ENCODE data around the gene KIF15.

Gene KIF15

GRCh38 chr3:44883999-44884431 lies 122.4 kb downstream of the KIF15 start:
- no peaks in the 10 kb centered on the region for H4K20me1 ChIP-seq (ENCODE audit: insufficient read depth)
- H3K4me3 ChIP-seq (IDR thresholded peaks at IDR 0.05; ENCODE audit: insufficient read depth, low read depth, low read length), result no peak overlapping the region
- H3K79me2 ChIP-seq (ENCODE audit: insufficient read depth, low read depth), result no peaks in the 10 kb centered on the region
- peaks cover 14% of the 10 kb centered on the region for H3K4me1 ChIP-seq (ENCODE audit: low read depth, poor library complexity, severe bottlenecking)
- H3K27ac ChIP-seq, result no peak overlapping the region
- H2AFZ ChIP-seq (ENCODE audit: low read depth), result no peak overlapping the region
- no peak overlapping the region for H3K9ac ChIP-seq
- no peak for TF ChIP-seq CTCF (conservative IDR thresholded peaks at IDR 0.05; ENCODE audit: low read depth, low read length)
- no peaks in the 10 kb centered on the region for H3K36me3 ChIP-seq (ENCODE audit: insufficient read depth)
- no peaks in the 10 kb centered on the region for H3K27me3 ChIP-seq (ENCODE audit: insufficient read depth, low read depth)
- H3K4me2 ChIP-seq, result no peak overlapping the region

- Histone ChIP-seq H3K9ac (no peak overlapping the region), H3K27me3 (ENCODE audit: insufficient read depth, low read depth) (no peaks in the 10 kb centered on the region), H4K20me1 (ENCODE audit: insufficient read depth) (no peaks in the 10 kb centered on the region), H3K36me3 (ENCODE audit: insufficient read depth) (no peaks in the 10 kb centered on the region), H3K27ac (no peak overlapping the region), H3K79me2 (ENCODE audit: insufficient read depth, low read depth) (no peaks in the 10 kb centered on the region), H2AFZ (ENCODE audit: low read depth) (no peak overlapping the region), H3K4me2 (no peak overlapping the region), H3K4me1 (ENCODE audit: low read depth, poor library complexity, severe bottlenecking) (peaks cover 5% of the 10 kb centered on the region), H3K4me3 (IDR thresholded peaks at IDR 0.05; ENCODE audit: insufficient read depth, low read depth, low read length) (no peak overlapping the region)
- TF ChIP-seq CTCF (conservative IDR thresholded peaks at IDR 0.05; ENCODE audit: low read depth, low read length), result no peak
These were observed 124.0 kb downstream of the KIF15 start for GRCh38 chr3:44885618-44886017.

GRCh38 chr3:44886561-44886960 lies 125.0 kb downstream of the KIF15 start:
- H4K20me1 ChIP-seq (ENCODE audit: insufficient read depth), result no peaks in the 10 kb centered on the region
- no peaks in the 10 kb centered on the region for H3K79me2 ChIP-seq (ENCODE audit: insufficient read depth, low read depth)
- H3K4me3 ChIP-seq (IDR thresholded peaks at IDR 0.05; ENCODE audit: insufficient read depth, low read depth, low read length), result no peak overlapping the region
- H3K4me1 ChIP-seq (ENCODE audit: low read depth, poor library complexity, severe bottlenecking), result no peaks in the 10 kb centered on the region
- no peak overlapping the region for H3K4me2 ChIP-seq
- H2AFZ ChIP-seq (ENCODE audit: low read depth), result no peak overlapping the region
- H3K27me3 ChIP-seq (ENCODE audit: insufficient read depth, low read depth), result no peaks in the 10 kb centered on the region
- no peak overlapping the region for H3K9ac ChIP-seq
- H3K27ac ChIP-seq, result no peak overlapping the region
- H3K36me3 ChIP-seq (ENCODE audit: insufficient read depth), result no peaks in the 10 kb centered on the region
- TF ChIP-seq CTCF (conservative IDR thresholded peaks at IDR 0.05; ENCODE audit: low read depth, low read length), result no peak

- TF ChIP-seq CTCF (conservative IDR thresholded peaks at IDR 0.05; ENCODE audit: low read depth, low read length), result no peak
- Histone ChIP-seq H3K27ac (no peak overlapping the region), H3K27me3 (ENCODE audit: insufficient read depth, low read depth) (no peaks in the 10 kb centered on the region), H3K4me1 (ENCODE audit: low read depth, poor library complexity, severe bottlenecking) (no peaks in the 10 kb centered on the region), H3K79me2 (ENCODE audit: insufficient read depth, low read depth) (no peaks in the 10 kb centered on the region), H4K20me1 (ENCODE audit: insufficient read depth) (no peaks in the 10 kb centered on the region), H3K36me3 (ENCODE audit: insufficient read depth) (no peaks in the 10 kb centered on the region), H3K4me3 (IDR thresholded peaks at IDR 0.05; ENCODE audit: insufficient read depth, low read depth, low read length) (no peak overlapping the region), H3K9ac (no peak overlapping the region), H2AFZ (ENCODE audit: low read depth) (no peak overlapping the region), H3K4me2 (no peak overlapping the region)
These were observed 125.5 kb downstream of the KIF15 start for GRCh38 chr3:44887101-44887500.
